ENCODE measurements around the gene WDFY2. TPM values are rescaled to one million over a fixed set of nuclear protein-coding genes. Genes with fewer than 3 reads are reported as not detected.
"Not testable (repeated sequence)": the region's sequence is repeated elsewhere in the genome, so short reads cannot be mapped to it uniquely, and the experiment has no call there.

WDFY2 gene
- total and polyA plus RNA-seq, 7 donors: 0.66 to 5.3 (median 1.7) TPM

GRCh38 chr13:51562011-51562671 is 22.1 kb upstream of the WDFY2 start:
- no peak overlapping the region for H3K4me3 ChIP-seq
- ATAC-seq (no peak), DNase-seq (no peak)
- H3K27me3 ChIP-seq (ENCODE audit: insufficient read depth in 3 of 3, low read length in 2 of 3): no peaks in the 10 kb centered on the region
- H3K9me3 ChIP-seq: no peaks in the 10 kb centered on the region
- 76 to 83% (median 80%) methylated on average over 9 of the region's 9 CpGs for WGBS, 3 donors
- H3K27ac ChIP-seq: no peak overlapping the region
- no peak for TF ChIP-seq CTCF (IDR thresholded peaks at IDR 0.05)
- no peaks in the 10 kb centered on the region for H3K36me3 ChIP-seq (ENCODE audit: insufficient read depth in 1 of 2, low read depth in 1 of 2)
- H3K4me1 ChIP-seq: no peaks in the 10 kb centered on the region
- intact Hi-C loops (cut with DNase I): no loop called here

GRCh38 chr13:51564252-51564651 is 20.0 kb upstream of the WDFY2 start:
- Histone ChIP-seq H3K27me3 (ENCODE audit: insufficient read depth in 3 of 3, low read length in 2 of 3) (no peaks in the 10 kb centered on the region), H3K9me3 (no peaks in the 10 kb centered on the region), H3K4me3 (no peak overlapping the region), H3K36me3 (ENCODE audit: insufficient read depth in 1 of 2, low read depth in 1 of 2) (no peaks in the 10 kb centered on the region), H3K27ac (no peak overlapping the region), H3K4me1 (no peaks in the 10 kb centered on the region)
- intact Hi-C loops (cut with DNase I): no loop called here
- TF ChIP-seq CTCF (IDR thresholded peaks at IDR 0.05): no peak
- WGBS, 3 donors: 80 to 87% (median 83%) methylated on average over 3 of the region's 3 CpGs
- no peak for DNase-seq
- no peak for ATAC-seq

- Histone ChIP-seq H3K27me3 (ENCODE audit: insufficient read depth in 3 of 3, low read length in 2 of 3) (no peaks in the 10 kb centered on the region), H3K36me3 (ENCODE audit: insufficient read depth in 1 of 2, low read depth in 1 of 2) (no peaks in the 10 kb centered on the region), H3K9me3 (no peaks in the 10 kb centered on the region), H3K4me1 (no peaks in the 10 kb centered on the region), H3K27ac (no peak overlapping the region), H3K4me3 (no peak overlapping the region)
- no peak for TF ChIP-seq CTCF (IDR thresholded peaks at IDR 0.05)
- 75 to 95% (median 82%) methylated on average over 1 of the region's 1 CpG for whole genome bisulfite sequencing, 3 donors
- no peak for ATAC-seq
- DNase-seq: no peak
- intact Hi-C loops (cut with DNase I): no loop called here
Observed at GRCh38 chr13:51564671-51565070, 19.6 kb upstream of the WDFY2 start.

- H3K4me3 ChIP-seq; intact Hi-C loops (cut with DNase I): not testable (repeated sequence)
Observed at GRCh38 chr13:51569001-51569400, 15.3 kb upstream of the WDFY2 start.

GRCh38 chr13:51576754-51577153 is 7.5 kb upstream of the WDFY2 start:
- intact Hi-C loops (cut with DNase I): no loop called here
- H3K4me3 ChIP-seq: no peak overlapping the region
- 79 to 91% (median 83%) methylated on average over 1 of the region's 1 CpG for WGBS, 3 donors

More at GRCh38 chr13:51569001-51569400, 15.3 kb upstream of the WDFY2 start:
- 85 to 91% (median 88%) methylated on average over 4 of the region's 4 CpGs for WGBS, 3 donors
- H3K9me3 ChIP-seq; H3K27ac ChIP-seq; DNase-seq; H3K36me3 ChIP-seq (ENCODE audit: insufficient read depth in 1 of 2, low read depth in 1 of 2); ATAC-seq; H3K27me3 ChIP-seq (ENCODE audit: insufficient read depth in 3 of 3, low read length in 2 of 3); H3K4me1 ChIP-seq: not testable (repeated sequence)

More at GRCh38 chr13:51576754-51577153, 7.5 kb upstream of the WDFY2 start:
- Histone ChIP-seq H3K9me3 (peaks cover 3% of the 10 kb centered on the region), H3K27ac (no peak overlapping the region), H3K4me1 (no peaks in the 10 kb centered on the region), H3K27me3 (ENCODE audit: insufficient read depth in 3 of 3, low read length in 2 of 3) (no peaks in the 10 kb centered on the region), H3K36me3 (ENCODE audit: insufficient read depth in 1 of 2, low read depth in 1 of 2) (no peaks in the 10 kb centered on the region)
- DNase-seq: no peak
- no peak for ATAC-seq
- no peak for TF ChIP-seq CTCF (IDR thresholded peaks at IDR 0.05)

Data from psoas muscle (tissue), 8 donors.